Epithelial cell of proximal tubule (primary cell): ENCODE measurements around the gene TMOD2. TPM values are rescaled to one million over a fixed set of nuclear protein-coding genes. Genes with fewer than 3 reads are reported as not detected.

Experiments used
- DNase-seq: peaks from one replicate; pipeline ENCODE4 v3.0.0-alpha.2; 2011; ENCODE audit warnings: low read depth
- H3K4me3 ChIP-seq: 2 replicates; pipeline ENCODE4 v1.5.1; 2011; ENCODE audit warnings: low read depth, mild to moderate bottlenecking, low read length
- total RNA-seq: library from RNA; depleted of rRNA; stranded (reverse); fragments of >200 nt; gene quantifications from 2 replicates; pipeline ENCODE4 v1.2.3, GENCODE V29; 2015
- TF ChIP-seq, protein P1 (sequence below): conservative IDR thresholded peaks from 2 replicates; pipeline ENCODE4 v1.5.1; 2012; ENCODE audit warnings: low read depth, mild to moderate bottlenecking, low read length

The TMOD2 gene
- total RNA-seq, 1 donor from 2014 or later: 1.6 TPM

- DNase-seq: no peak
- no peak overlapping the region for H3K4me3 ChIP-seq
- TF ChIP-seq, protein P1, sequence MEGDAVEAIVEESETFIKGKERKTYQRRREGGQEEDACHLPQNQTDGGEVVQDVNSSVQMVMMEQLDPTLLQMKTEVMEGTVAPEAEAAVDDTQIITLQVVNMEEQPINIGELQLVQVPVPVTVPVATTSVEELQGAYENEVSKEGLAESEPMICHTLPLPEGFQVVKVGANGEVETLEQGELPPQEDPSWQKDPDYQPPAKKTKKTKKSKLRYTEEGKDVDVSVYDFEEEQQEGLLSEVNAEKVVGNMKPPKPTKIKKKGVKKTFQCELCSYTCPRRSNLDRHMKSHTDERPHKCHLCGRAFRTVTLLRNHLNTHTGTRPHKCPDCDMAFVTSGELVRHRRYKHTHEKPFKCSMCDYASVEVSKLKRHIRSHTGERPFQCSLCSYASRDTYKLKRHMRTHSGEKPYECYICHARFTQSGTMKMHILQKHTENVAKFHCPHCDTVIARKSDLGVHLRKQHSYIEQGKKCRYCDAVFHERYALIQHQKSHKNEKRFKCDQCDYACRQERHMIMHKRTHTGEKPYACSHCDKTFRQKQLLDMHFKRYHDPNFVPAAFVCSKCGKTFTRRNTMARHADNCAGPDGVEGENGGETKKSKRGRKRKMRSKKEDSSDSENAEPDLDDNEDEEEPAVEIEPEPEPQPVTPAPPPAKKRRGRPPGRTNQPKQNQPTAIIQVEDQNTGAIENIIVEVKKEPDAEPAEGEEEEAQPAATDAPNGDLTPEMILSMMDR: no peak
Measured at GRCh38 chr15:51735228-51736010, 16.0 kb upstream of the TMOD2 start.

DNA sequence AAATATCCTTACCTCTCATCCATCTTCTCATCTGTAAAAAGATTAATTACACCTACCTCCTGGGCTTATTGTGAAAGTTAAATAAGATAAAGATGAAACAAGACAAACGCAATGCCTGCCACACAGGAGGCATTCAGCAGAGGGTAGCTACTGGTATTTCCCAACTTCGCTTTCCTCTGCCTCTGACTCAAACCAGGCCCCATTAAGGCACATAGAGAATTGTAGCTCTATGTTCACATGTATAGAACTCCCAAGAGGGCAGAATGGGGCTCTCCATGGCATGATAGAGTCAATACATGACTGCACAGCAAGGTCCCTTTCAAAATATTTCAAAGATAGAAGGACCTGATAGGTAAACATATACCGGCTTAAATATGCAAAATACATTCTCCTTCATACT is 15.3 kb upstream of the TMOD2 start:
- peak overlapping the region; percentile 56 for H3K4me3 ChIP-seq
- no peak for DNase-seq
- TF ChIP-seq, protein P1: no peak

DNA sequence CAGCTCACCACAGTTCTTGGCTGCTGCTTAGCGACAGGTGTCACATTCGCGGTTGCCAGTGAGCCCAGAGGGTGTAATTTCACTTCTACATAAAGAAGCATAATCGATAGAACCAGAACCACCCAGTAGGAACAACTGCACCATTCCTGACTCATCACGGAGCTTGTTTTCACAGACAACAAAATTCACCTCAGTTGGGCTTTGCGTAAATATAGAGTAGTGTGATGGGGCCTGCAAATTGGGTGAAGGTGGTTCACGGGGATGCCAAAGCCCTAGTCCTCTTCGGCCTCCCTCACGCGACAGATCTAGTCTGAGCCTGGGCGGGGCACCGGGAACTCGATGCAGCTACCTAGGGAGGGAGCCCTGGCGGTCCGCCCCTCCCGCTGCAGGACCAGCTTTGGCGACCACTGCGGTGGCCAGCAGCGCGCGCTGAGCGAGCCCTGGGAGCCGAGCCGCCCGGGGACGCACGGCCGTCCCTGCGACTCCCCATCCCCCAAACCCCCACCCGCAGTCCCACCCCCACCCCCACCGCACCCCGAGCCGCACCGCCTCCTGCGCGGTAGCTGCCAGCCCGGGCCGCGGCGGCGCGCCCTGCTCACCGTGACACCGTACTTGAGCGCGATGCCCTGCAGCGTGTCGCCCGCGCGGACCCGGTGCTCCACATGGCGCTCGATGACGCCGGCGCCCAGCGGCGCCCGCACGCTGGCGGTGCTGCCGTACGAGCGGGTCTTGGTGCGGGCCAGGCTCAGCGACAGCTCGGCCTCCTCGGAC is 14.5 kb upstream of the TMOD2 start:
- H3K4me3 ChIP-seq: peak overlapping the region; percentile 56
- TF ChIP-seq, protein P1: no peak
- no peak for DNase-seq

- H3K4me3 ChIP-seq: peak within 1 kb of the TSS; percentile 56
- DNase-seq: no peak
Measured at GRCh38 chr15:51737522-51738305, 13.7 kb upstream of the TMOD2 start, which contains the start of gene LYSMD2. Gene LYSMD2 (minus strand): TSS chr15:51737655. CDS start chr15:51737622, 33 bp downstream.

DNA sequence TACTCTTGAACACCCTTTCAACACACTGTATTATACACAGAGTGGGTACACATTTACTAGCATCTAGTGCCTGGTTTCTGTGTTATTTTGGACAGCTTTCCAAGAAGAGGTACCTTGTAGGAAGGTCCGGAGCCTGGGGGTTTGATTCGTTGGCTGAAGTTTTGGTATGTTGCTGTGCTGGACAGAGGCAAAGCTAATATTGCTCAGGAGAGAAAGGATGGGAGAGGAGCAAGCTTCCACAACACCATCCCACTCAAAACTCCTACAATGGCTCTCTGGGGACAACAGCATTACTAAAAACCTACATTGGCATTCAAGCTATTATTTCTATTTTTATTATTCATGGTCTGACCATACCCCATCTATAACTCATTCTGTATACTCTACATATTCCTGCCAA is 12.8 kb upstream of the TMOD2 start:
- H3K4me3 ChIP-seq: no peak overlapping the region
- TF ChIP-seq, protein P1: no peak
- DNase-seq: no peak

More at GRCh38 chr15:51737522-51738305, 13.7 kb upstream of the TMOD2 start, which contains the start of gene LYSMD2:
- TF ChIP-seq, protein P1: no peak

DNA sequence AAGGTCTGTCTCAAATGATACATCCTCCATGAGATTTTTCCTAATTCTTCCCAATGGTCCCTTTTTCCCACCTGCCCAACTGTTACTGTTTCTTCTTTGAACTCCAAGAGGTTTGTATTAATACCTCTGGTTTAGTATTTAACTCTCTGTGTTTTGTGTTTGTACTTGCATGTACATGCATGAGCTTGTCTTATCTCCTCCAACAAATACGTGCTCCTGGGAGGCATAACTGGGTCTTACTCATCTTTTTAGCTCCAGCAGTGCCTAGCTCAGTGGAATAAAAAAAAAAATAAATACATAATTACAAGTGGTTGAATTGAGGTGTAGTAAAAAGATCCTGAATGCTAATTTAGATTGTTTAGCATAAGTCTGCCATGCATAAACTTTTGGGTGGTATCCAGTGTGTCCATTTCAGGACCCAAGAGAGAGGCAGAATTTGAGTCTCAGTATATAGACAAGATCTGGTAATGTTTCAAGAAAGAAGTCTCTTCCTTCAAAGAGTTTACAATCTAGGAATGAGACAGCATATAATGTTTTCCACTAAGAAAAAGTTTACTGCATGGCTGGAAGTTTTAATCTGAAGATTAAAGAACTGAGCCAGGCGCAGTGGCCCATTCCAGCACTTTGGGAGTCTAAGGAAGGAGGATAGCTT is 12.2 kb upstream of the TMOD2 start:
- DNase-seq: no peak
- H3K4me3 ChIP-seq: no peak overlapping the region
- TF ChIP-seq, protein P1: no peak
